HG03108 (cell line): ENCODE data around the gene MEGF6.

ENCODE experiments used
- ATAC-seq: cut with Tn5 transposase; IDR thresholded peaks from one replicate; pipeline ENCODE4 v1.9.1; 2021; ENCODE audit warnings: moderate library complexity; ENCODE audit not compliant: unreplicated experiment

MEGF6 gene

DNA sequence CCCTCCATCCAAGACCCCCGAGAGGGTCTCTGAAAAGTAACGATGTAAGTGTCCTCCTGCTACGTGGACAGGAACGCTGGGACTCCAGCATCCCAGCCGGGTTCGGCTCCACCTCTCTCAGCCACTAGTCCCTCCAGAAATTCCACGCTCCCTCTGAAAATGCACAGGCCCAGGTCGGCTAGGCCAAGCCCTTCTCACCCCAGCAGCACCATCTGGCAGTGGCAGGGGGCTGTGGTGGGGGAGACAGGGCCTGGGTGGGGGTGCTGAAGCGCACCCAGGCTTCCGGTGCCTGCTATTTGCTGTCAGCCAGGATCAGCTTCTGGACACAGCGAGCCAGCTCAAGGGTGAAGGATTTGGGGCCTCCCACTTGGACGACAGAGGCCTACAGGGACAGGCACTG is 83.5 kb downstream of the MEGF6 start:
- no peak for ATAC-seq

DNA sequence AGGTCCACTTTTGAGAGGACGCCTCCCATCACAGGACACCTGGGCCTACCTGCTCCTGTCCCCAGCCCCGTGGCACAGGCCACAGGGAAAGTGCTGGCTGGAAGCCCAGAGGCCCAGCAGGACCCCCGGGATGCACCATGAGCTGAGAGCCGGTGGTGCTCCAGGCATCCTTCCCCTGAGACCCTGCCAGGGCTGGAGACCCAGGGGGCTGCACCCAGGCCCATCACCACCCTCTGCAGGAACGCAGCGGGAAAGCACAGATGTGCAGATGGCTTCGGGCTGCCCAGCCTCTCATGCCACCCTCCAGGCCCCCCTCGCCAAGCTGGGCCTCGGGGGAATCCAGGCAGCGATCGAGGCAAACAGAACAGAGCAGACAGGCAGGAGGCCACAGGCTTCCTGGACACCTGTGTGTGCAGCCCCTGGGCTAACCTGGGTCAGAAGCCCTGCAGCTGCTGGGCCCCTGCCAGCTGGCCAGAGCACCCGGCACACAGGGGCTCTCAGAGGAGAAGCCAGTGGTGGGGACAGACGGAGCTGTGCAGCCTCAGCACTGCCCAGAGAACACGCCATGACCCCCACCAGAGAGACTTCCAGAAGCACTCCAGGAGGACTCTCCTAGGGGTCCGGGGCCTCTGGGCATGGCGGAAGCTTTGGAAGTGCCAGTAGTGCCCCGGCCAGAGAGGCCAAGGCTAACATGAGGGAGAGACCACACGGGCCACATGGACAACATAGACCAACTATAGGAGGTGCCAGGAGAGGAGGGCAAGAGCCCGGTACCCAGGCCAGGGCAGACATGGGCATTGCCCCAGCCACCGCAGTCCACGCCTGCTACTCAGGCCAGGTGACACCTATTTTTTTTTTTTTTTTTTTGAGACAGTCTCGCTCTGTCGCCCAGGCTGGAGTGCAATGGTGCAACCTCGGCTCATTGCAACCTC is 85.5 kb downstream of the MEGF6 start:
- ATAC-seq = no peak

DNA sequence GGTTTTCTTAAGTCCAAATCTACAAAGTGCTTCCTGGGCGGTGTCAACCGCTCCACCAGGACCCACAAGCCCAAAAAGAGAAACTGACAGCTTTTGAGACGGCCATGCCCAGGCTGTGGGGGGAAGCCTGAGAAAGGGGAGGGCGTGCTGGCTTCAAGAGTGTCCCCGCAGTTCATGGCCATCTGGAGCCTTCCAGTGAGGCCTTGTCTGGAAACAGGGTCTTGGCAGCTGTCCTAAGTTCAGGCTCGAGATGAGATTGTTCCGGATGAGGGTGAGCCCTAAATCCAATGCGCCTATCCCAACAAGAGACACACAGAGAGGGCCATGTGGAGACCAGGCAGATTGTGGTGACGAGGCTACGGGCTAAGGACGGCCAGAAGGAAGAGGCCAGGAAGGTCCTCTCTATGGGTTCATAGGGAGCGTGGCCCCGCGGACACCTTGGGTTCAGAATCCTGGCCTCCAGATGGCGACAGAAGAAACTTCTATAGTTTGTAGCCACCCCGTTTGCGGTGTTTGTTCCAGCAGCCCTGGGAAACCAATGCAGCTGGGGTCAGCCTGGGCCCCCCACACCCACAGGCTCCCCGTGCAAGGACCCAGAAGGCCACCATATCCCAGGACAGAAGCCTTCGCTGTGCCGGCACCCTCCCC is 86.6 kb downstream of the MEGF6 start:
- no peak for ATAC-seq

DNA sequence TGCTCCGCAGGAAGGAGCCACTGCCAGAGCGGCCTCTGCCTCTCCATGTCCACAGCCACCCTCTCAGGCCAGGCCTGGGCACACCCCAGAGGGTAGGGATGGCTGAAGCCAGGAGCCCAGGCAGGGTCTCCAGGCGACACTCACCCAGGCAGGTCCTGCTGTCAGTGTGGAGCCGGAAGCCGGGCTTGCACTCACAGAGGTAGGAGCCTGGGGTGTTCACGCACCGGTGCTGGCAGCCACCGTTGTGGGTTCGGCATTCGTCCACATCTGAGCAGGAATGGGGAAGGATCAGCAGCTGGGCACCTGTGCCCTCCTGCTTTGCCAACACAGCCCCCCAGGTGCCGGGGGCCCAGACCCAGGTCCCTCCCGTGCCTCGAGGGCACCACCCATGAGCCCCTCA is 87.3 kb downstream of the MEGF6 start:
- ATAC-seq = no peak

DNA sequence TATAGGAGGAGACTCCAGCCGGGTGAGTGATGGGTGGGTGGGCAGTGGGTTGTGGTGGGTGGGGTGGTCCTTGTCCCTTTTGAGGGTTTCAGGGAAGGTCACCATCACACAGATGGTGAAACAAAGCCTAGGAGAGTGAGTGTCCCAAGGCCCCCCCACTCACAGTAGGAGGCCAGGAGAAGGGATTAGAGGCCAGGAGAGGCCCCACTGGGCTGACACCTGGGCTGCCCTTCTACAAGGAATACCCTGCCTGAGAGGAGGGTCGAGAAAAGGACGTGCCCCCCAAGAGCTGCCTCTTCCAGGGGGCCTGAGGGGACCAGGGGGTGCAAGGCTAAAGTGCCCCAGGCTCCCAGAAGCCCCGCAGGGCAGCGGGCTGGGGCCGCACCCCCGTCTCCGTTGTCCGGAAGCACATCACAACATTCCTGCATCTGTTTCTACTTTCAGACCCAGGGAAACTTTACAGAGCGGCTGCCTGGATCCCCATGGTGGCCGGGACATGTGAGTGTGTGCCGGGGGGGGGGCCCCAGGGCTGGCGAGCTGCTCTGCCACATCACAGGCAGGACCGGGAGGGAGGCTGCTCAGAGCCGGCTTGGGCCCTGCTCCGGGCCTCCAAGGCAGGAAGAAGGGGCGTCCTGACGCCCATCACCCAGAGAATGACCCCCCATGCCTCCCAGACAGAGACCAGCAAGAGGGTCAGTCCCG is 88.6 kb downstream of the MEGF6 start:
- ATAC-seq = no peak

- no peak for ATAC-seq
Measured at GRCh38 chr1:3522112-3522511, 89.2 kb downstream of the MEGF6 start.

GRCh38 chr1:3521426-3521825 is 89.9 kb downstream of the MEGF6 start:
- no peak for ATAC-seq

DNA sequence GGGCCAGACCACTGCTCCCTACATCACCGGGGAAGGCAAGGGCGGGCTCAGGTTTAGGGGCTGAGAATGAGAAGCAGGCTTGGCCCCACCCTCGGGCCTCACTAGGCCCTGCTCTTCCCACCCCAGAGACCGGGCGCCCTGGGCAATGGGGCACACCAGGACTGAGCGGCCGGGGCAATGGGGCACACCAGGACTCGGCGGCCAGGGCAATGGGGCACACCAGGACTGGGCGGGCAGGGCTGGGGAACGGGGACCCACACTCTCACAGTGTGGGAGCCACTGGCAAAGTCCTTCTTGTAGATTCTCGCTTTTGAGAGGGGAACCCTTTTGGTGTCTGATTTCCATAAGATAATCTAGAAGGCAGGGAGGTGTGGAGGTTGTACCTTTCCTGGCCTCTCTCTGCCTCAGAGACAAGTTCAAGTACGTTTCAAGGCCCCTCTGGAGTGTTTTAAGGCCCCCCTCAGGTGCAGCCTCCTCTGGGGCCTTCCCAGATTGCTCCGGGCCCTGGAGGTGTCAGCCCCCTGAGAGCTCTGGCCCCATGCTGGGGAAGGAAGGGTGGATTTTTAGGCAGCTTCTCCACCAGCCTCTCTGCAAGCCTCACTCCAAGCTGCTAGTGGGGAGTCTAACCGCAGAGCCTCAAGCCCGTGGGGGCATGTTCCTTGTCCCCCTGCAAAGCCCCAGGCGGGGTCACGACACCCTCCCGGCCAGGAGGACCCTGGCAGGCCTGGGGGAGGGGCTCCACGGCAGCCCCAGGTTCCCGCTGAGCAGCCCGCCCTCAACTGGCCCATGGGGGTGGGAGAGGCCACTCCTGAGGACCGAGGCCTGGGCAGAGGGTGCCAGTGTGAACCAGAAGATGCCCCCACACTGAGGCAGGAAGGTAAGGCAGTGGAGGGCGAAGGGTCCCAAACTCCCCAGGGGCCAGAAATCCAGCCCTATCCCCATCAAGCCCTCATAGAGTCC is 90.6 kb downstream of the MEGF6 start:
- no peak for ATAC-seq

DNA sequence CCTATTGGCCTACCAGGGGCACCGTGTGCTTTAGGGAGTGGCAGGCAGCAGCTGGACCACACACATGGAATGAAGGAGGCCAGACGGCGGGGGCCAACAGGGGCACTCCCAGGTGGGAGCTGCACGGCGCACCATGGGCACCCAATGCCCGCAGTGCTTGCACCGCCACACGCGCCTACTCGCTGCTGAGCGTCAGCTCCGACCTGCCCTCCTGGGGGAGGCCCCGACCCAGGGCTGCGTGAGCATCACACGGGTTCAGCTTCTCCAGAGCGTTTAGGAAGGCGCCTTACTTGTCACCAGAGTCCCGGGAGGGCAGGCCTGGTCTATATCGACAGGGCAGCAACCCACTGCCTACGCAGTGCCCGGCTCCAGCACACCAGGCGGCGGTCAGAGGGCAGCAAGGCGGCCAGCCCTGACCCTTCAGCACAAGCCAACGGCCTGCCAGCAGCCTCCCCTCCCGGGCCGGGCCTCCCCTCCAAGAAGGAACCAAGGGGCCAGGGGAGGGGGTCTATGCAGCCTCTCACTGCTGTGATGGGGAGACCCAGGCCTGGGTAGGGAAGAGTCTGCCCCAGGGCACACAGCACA is 91.9 kb downstream of the MEGF6 start:
- no peak for ATAC-seq

- no peak for ATAC-seq
Measured at GRCh38 chr1:3518756-3519155, 92.6 kb downstream of the MEGF6 start.

- ATAC-seq = no peak
Measured at GRCh38 chr1:3518256-3518655, 93.1 kb downstream of the MEGF6 start.

DNA sequence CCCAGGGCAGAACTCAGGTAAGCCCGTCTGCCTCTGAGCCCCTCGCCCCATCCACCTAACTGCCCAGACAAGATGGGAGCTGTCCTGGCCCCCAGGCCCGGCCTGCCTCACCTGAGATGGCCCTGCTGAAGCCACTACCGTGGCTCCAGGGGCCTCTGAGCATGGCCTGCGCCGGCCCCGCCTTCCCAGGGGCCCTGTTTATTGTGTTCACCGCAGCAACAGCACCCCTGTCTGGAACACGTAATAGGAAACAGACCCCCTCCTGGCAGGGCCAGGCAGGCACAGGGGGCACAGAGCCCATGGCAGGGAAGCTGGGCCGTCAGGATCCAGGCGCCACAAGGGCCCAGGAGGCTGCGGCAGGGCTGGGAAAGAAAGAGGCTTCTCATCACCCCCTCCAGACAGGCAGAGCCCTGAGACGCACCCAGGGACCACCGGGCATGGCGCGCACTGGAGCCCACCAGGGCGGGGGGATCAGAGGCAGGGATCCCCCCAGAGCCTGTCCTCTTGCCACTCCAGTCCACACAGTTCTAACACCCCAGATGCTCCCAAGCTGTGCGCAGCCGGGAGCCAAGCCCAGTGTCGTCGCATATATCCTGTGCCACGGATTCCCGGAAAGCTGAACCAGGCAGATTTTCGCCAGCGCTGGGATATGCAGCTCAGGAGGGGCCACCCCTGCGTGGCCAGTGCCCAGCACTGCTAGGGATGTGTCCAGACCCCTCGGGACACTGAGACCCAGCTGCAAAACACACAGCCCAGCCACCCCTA is 94.2 kb downstream of the MEGF6 start:
- no peak for ATAC-seq

GRCh38 chr1:3516481-3516869 is 94.8 kb downstream of the MEGF6 start:
- no peak for ATAC-seq

DNA sequence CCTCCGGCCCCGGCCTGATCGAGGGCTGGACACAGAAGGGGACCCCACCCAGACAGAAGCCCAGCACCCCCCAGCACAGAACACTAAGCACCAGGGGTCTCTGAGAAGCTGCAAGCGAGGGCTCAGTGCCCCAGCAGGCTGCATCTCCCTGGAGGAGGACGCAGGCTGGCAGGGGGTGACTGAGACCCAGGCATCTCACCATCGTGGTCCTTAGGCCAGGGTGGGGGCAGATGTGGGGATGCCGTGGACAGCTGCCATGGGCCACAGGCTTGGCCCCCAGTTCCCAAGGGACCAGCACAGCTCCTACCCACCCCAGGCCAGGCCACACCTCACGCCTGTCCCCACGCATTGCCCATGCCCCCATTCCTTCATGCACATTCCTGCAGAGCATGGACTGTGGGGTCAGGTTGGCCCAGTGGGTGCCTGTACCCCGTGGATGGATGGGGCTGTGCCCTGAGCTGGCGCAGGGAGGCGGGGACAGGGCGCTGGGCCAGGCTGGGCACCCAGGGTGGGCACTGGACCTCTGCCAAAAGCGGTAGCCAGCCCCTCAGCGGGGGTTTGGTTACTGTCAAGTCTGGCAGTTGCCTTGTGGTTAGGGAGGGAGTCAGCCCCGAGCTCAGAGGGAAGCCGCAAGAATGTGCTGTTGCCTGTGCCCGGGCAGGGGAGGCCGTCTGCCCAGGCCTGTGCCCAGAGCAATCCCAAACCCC is 95.4 kb downstream of the MEGF6 start:
- no peak for ATAC-seq

- no peak for ATAC-seq
Measured at GRCh38 chr1:3515272-3515671, 96.0 kb downstream of the MEGF6 start.

DNA sequence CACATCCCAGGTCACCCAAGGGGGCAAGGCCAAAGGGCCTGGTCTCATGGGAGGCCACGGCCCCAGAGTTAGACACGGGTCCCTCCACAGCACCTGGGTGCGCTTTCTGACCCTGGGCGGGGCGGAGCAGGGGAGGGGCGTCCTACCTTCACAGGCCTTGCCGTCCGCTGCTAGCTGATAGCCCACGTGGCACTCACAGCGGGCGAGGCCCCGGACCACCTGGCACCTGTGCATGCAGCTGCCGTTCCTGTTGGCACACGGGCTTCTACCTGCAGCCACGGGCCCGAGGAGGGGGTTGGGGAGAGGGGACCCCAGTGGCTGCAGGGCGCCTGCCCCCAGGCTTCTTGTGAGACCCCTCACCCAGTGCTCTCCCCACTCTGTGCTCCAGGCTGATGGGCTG is 96.9 kb downstream of the MEGF6 start:
- ATAC-seq = no peak

GRCh38 chr1:3511856-3512255 is 99.5 kb downstream of the MEGF6 start:
- ATAC-seq = no peak

- no peak for ATAC-seq
Measured at GRCh38 chr1:3511306-3511705, 100.0 kb downstream of the MEGF6 start.

- no peak for ATAC-seq
Measured at GRCh38 chr1:3510956-3511250, 100.4 kb downstream of the MEGF6 start.
